ENCODE data around the gene NAP1L3.

Gene NAP1L3

DNA sequence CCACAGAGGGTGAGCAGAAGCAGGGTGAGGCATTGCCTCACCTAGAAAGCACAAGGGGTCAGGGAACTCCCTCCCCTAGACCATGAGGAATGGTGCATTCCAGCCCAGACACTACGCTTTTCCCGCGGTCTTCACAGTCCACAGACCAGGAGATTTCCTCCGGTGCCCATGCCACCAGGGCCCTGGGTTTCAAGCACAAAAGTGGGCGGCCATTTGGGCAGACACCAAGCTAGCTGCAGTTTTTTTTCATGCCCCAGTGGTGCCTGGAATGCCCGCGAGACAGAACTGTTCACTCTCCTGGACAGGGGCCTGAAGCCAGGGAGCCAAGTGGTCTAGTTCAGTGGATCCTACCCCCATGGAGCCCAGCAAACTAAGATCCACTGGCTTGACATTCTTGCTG is 12.8 kb downstream of the NAP1L3 start:
- no peak for DNase-seq (ENCODE audit: extremely low read depth, insufficient read length)
- no peaks in the 10 kb centered on the region for H3K36me3 ChIP-seq (ENCODE audit: control insufficient read depth, insufficient read depth, low read length)
- TF ChIP-seq, protein P1, sequence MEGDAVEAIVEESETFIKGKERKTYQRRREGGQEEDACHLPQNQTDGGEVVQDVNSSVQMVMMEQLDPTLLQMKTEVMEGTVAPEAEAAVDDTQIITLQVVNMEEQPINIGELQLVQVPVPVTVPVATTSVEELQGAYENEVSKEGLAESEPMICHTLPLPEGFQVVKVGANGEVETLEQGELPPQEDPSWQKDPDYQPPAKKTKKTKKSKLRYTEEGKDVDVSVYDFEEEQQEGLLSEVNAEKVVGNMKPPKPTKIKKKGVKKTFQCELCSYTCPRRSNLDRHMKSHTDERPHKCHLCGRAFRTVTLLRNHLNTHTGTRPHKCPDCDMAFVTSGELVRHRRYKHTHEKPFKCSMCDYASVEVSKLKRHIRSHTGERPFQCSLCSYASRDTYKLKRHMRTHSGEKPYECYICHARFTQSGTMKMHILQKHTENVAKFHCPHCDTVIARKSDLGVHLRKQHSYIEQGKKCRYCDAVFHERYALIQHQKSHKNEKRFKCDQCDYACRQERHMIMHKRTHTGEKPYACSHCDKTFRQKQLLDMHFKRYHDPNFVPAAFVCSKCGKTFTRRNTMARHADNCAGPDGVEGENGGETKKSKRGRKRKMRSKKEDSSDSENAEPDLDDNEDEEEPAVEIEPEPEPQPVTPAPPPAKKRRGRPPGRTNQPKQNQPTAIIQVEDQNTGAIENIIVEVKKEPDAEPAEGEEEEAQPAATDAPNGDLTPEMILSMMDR (IDR thresholded peaks at IDR 0.05; ENCODE audit: insufficient read depth, low read length, poor library complexity, severe bottlenecking): no peak
- no peaks in the 10 kb centered on the region for H3K27me3 ChIP-seq (replicated peaks; ENCODE audit: control insufficient read depth, insufficient read depth, low read length)
- H3K4me3 ChIP-seq (replicated peaks; ENCODE audit: low read depth, low read length): no peak overlapping the region

DNA sequence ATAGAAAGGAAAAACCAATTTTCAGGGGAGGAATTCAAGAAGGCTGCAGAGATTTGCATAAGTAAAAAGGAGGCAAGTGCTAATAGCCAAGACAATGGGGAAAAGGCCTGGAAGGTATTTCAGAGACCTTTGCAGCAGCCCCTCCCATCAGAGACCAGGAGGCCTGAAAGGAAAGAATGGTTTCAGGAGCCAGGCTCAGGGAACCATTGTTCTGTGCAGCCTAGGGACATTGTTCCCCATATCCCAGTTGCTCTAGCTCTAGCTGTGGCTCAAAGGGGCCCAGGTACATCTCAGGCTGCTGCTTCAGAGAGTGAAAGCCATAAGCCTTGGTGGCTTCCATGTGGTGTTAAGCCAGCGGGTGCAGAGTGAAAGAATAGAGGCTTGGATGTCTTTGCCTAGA is 24.0 kb downstream of the NAP1L3 start:
- H3K36me3 ChIP-seq (ENCODE audit: control insufficient read depth, insufficient read depth, low read length): no peaks in the 10 kb centered on the region
- no peaks in the 10 kb centered on the region for H3K27me3 ChIP-seq (replicated peaks; ENCODE audit: control insufficient read depth, insufficient read depth, low read length)
- H3K4me3 ChIP-seq (replicated peaks; ENCODE audit: low read depth, low read length): no peak overlapping the region
- DNase-seq (ENCODE audit: extremely low read depth, insufficient read length): no peak
- TF ChIP-seq, protein P1 (IDR thresholded peaks at IDR 0.05; ENCODE audit: insufficient read depth, low read length, poor library complexity, severe bottlenecking): no peak

- no peak overlapping the region for H3K4me3 ChIP-seq (replicated peaks; ENCODE audit: low read depth, low read length)
Observed at GRCh38 chrX:93637591-93637990, 35.8 kb downstream of the NAP1L3 start.

More at GRCh38 chrX:93637591-93637990, 35.8 kb downstream of the NAP1L3 start:
- no peak for DNase-seq (ENCODE audit: extremely low read depth, insufficient read length)
- TF ChIP-seq, protein P1 (IDR thresholded peaks at IDR 0.05; ENCODE audit: insufficient read depth, low read length, poor library complexity, severe bottlenecking): no peak
- Histone ChIP-seq H3K27me3 (replicated peaks; ENCODE audit: control insufficient read depth, insufficient read depth, low read length) (no peaks in the 10 kb centered on the region), H3K36me3 (ENCODE audit: control insufficient read depth, insufficient read depth, low read length) (no peaks in the 10 kb centered on the region)

Data from GM06990 (cell line).